Medulla oblongata (tissue), 1 donor: ENCODE data around the gene COLEC12.

Experiments
- DNase-seq: peaks from one replicate; pipeline ENCODE4 v3.0.0-alpha.2; 2015; ENCODE audit errors: extremely low spot score

The COLEC12 gene

GRCh38 chr18:475202-476031 lies 25.1 kb downstream of the COLEC12 start:
- no peak for DNase-seq

- DNase-seq, result no peak
Observed at GRCh38 chr18:474416-474815, 26.1 kb downstream of the COLEC12 start.

- DNase-seq, result no peak
Observed at GRCh38 chr18:473802-474201, 26.7 kb downstream of the COLEC12 start.

GRCh38 chr18:471716-472115 lies 28.8 kb downstream of the COLEC12 start:
- no peak for DNase-seq

GRCh38 chr18:470661-471501 lies 29.6 kb downstream of the COLEC12 start:
- no peak for DNase-seq

GRCh38 chr18:468955-469790 lies 31.3 kb downstream of the COLEC12 start:
- no peak for DNase-seq

GRCh38 chr18:463827-464541 lies 36.5 kb downstream of the COLEC12 start:
- DNase-seq, result no peak

- no peak for DNase-seq
Observed at GRCh38 chr18:463403-463802, 37.1 kb downstream of the COLEC12 start.

- DNase-seq, result no peak
Observed at GRCh38 chr18:461762-462161, 38.7 kb downstream of the COLEC12 start.

- no peak for DNase-seq
Observed at GRCh38 chr18:460791-461190, 39.7 kb downstream of the COLEC12 start.

- DNase-seq, result no peak
Observed at GRCh38 chr18:459814-460593, 40.5 kb downstream of the COLEC12 start.

GRCh38 chr18:457521-458412 lies 42.7 kb downstream of the COLEC12 start:
- DNase-seq, result no peak

- DNase-seq, result no peak
Observed at GRCh38 chr18:457140-457519, 43.4 kb downstream of the COLEC12 start.

GRCh38 chr18:456361-457139 lies 44.0 kb downstream of the COLEC12 start:
- DNase-seq, result no peak

GRCh38 chr18:453400-453799 lies 47.1 kb downstream of the COLEC12 start:
- DNase-seq, result no peak

GRCh38 chr18:452816-453215 lies 47.7 kb downstream of the COLEC12 start:
- DNase-seq, result no peak

- no peak for DNase-seq
Observed at GRCh38 chr18:449374-449773, 51.1 kb downstream of the COLEC12 start.

GRCh38 chr18:448116-448790 lies 52.2 kb downstream of the COLEC12 start:
- no peak for DNase-seq
